A673 (cell line): Measurements from ENCODE around the gene NCKAP5. TPM values are rescaled to one million over a fixed set of nuclear protein-coding genes. Genes with fewer than 3 reads are reported as not detected.

ENCODE experiments used
- BruUV-seq: library from RNA; stranded (reverse); fragments of 400-500 nt; replicated peaks from 2 replicates; lab custom pipeline; 2021; lab: Mats Ljungman, UMichigan
- CTCF ChIA-PET: fragments of 300-600 bp; sonication (Branson Sonifier 250); formaldehyde crosslinking; loops from one replicate; lab custom pipeline; 2022; ENCODE audit warnings: antibody characterized with exemption; lab: Charles Lee
- POLR2A ChIA-PET: fragments of 300-600 bp; sonication (Branson Sonifier 250); formaldehyde crosslinking; loops from one replicate; lab custom pipeline; 2022; ENCODE audit warnings: antibody characterized with exemption; ENCODE audit not compliant: low non-redundant PET; lab: Charles Lee
- DNase-seq: peaks from one replicate; pipeline ENCODE4 v3.0.0-alpha.2; 2015; ENCODE audit warnings: low spot score
- H3K27ac ChIP-seq: fragments of 200-600 bp; sonication (generic); 2 replicates; pipeline ENCODE4 v1.5.1; 2016; ENCODE audit warnings: mixed run types, low read depth, mild to moderate bottlenecking, mixed read lengths, antibody characterized with exemption, low read length; ENCODE audit not compliant: poor library complexity, severe bottlenecking
- H3K27me3 ChIP-seq: fragments of 200-600 bp; sonication (generic); replicated peaks from 2 replicates; pipeline ENCODE4 v1.6.1; 2017; ENCODE audit warnings: mixed run types, low read depth, mild to moderate bottlenecking, mixed read lengths, antibody characterized with exemption, low read length; ENCODE audit not compliant: insufficient read depth, poor library complexity
- H3K36me3 ChIP-seq: fragments of 200-600 bp; sonication (generic); 2 replicates; pipeline ENCODE4 v1.6.1; 2016; ENCODE audit warnings: mixed run types, mild to moderate bottlenecking, mixed read lengths, antibody characterized with exemption, low read length; ENCODE audit not compliant: insufficient read depth, poor library complexity, severe bottlenecking
- H3K4me1 ChIP-seq: fragments of 200-600 bp; sonication (generic); 2 replicates; pipeline ENCODE4 v1.6.1; 2017; ENCODE audit warnings: mixed run types, mild to moderate bottlenecking, mixed read lengths, antibody characterized with exemption, low read length; ENCODE audit not compliant: insufficient read depth, poor library complexity, severe bottlenecking
- H3K4me3 ChIP-seq: fragments of 200-600 bp; sonication (generic); 2 replicates; pipeline ENCODE4 v1.5.1; 2016; ENCODE audit warnings: low read depth, mixed run types, mild to moderate bottlenecking, mixed read lengths, low read length; ENCODE audit not compliant: poor library complexity, severe bottlenecking
- H3K9me3 ChIP-seq: fragments of 200-600 bp; sonication (generic); 2 replicates; pipeline ENCODE4 v1.6.1; 2016; ENCODE audit warnings: mixed run types, low read depth, mild to moderate bottlenecking, mixed read lengths, antibody characterized with exemption, low read length; ENCODE audit not compliant: poor library complexity, severe bottlenecking
- CTCF ChIP-seq: fragments of 300-800, 200-600 bp; sonication (generic); conservative IDR thresholded peaks from 2 replicates; pipeline ENCODE4 v1.5.1; 2017; ENCODE audit warnings: low read depth, mild to moderate bottlenecking, antibody characterized with exemption, low read length, moderate library complexity, mixed read lengths
- EZH2 ChIP-seq: fragments of 200-600 bp; sonication (generic); IDR thresholded peaks from 2 replicates; pipeline ENCODE4 v1.6.1; 2017; ENCODE audit warnings: borderline replicate concordance, low read depth, mild to moderate bottlenecking, mixed read lengths, antibody characterized with exemption, low read length; ENCODE audit not compliant: poor library complexity, severe bottlenecking
- intact Hi-C: fragments of 100-400 bp; cut with micrococcal nuclease; formaldehyde crosslinking; loops from one replicate; pipeline ENCODE4 v1.10.0; 2022; ENCODE audit not compliant: unreplicated experiment
- total RNA-seq: library from RNA; stranded (reverse); gene quantifications from 2 replicates; pipeline ENCODE4 v1.2.3, GENCODE V29; 2021

The NCKAP5 gene
- total RNA-seq, 1 experiment from 2014 or later, result 26.6 TPM

GRCh38 chr2:133589456-133589855 is 21.2 kb upstream of the NCKAP5 start:
- H3K36me3 ChIP-seq, result no peaks in the 10 kb centered on the region
- H3K27ac ChIP-seq, result no peak overlapping the region
- ChIA-PET POLR2A (no interaction called here), CTCF (no interaction called here)
- no peak overlapping the region for H3K4me3 ChIP-seq
- intact Hi-C loops, result no loop called here
- TF ChIP-seq CTCF, result no peak
- no peak for TF ChIP-seq EZH2
- DNase-seq, result no peak
- H3K4me1 ChIP-seq, result peaks cover 24% of the 10 kb centered on the region
- no peaks in the 10 kb centered on the region for H3K27me3 ChIP-seq
- H3K9me3 ChIP-seq, result no peaks in the 10 kb centered on the region
- BruUV-seq, result no TSS peak

GRCh38 chr2:133588144-133588543 is 19.9 kb upstream of the NCKAP5 start:
- no TSS peak for BruUV-seq

GRCh38 chr2:133586978-133587377 is 18.7 kb upstream of the NCKAP5 start:
- intact Hi-C loops, result no loop called here
- Histone ChIP-seq H3K27ac (no peak overlapping the region), H3K4me3 (no peak overlapping the region), H3K4me1 (peaks cover 29% of the 10 kb centered on the region), H3K36me3 (no peaks in the 10 kb centered on the region), H3K9me3 (no peaks in the 10 kb centered on the region), H3K27me3 (no peaks in the 10 kb centered on the region)
- ChIA-PET POLR2A (no interaction called here), CTCF (no interaction called here)
- TF ChIP-seq CTCF (no peak), EZH2 (no peak)
- BruUV-seq, result no TSS peak
- no peak for DNase-seq

More at GRCh38 chr2:133588144-133588543, 19.9 kb upstream of the NCKAP5 start:
- Histone ChIP-seq H3K27ac (no peak overlapping the region), H3K9me3 (no peaks in the 10 kb centered on the region), H3K4me3 (no peak overlapping the region), H3K4me1 (peaks cover 29% of the 10 kb centered on the region), H3K27me3 (no peaks in the 10 kb centered on the region), H3K36me3 (no peaks in the 10 kb centered on the region)
- ChIA-PET CTCF (no interaction called here), POLR2A (no interaction called here)
- intact Hi-C loops, result no loop called here
- TF ChIP-seq CTCF, result no peak
- TF ChIP-seq EZH2, result no peak
- no peak for DNase-seq
